Measurements from ENCODE around the gene SUPT7L. TPM values are rescaled to one million over a fixed set of nuclear protein-coding genes. Genes with fewer than 3 reads are reported as not detected.
"Not testable (repeated sequence)": the region's sequence is repeated elsewhere in the genome, so short reads cannot be mapped to it uniquely, and the experiment has no call there.

Gene SUPT7L
- total RNA-seq, 2 donors from 2014 or later, result 20.8 to 23.9 TPM

DNA sequence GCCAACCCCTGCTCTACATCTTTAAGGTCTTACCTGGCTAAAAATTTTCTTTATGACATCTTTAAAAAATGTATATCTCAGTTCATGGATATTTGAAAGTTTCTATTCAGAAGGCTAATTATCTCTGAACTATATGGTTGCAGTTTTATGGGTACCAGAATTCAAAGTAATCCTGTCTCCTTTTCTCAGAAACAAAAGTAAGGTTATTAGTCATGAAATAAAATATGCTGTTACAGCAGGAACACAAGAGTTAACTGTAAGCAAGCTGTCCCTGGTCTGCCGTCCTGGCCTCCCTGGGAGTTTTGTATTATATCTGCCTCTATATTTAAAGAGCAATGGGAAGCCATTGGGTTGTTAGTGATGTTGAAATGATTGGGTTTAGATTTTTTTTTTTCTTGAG lies 34.2 kb upstream of the SUPT7L start:
- Histone ChIP-seq H3K4me1 (no peaks in the 10 kb centered on the region), H3K36me3 (no peaks in the 10 kb centered on the region)
- no peak for DNase-seq

GRCh38 chr2:27690052-27690451 lies 26.6 kb upstream of the SUPT7L start:
- Histone ChIP-seq H3K27me3 (no peaks in the 10 kb centered on the region), H3K4me3 (no peak overlapping the region), H3K9ac (ENCODE audit: low read depth in 2 of 2, low read length in 2 of 2) (no peak overlapping the region), H3K9me3 (no peaks in the 10 kb centered on the region), H3K36me3 (peaks cover 13% of the 10 kb centered on the region), H3K4me1 (no peaks in the 10 kb centered on the region), H3K27ac (no peak overlapping the region)
- TF ChIP-seq CTCF (IDR thresholded peaks at IDR 0.05), result no peak
- intact Hi-C loops (cut with DNase I), result no loop called here
- no peak for DNase-seq

More for the DNA sequence above, 34.2 kb upstream of the SUPT7L start:
- TF ChIP-seq CTCF (IDR thresholded peaks at IDR 0.05), result no peak
- no peaks in the 10 kb centered on the region for H3K9me3 ChIP-seq
- H3K4me3 ChIP-seq, result no peak overlapping the region
- H3K27ac ChIP-seq, result no peak overlapping the region
- no peaks in the 10 kb centered on the region for H3K27me3 ChIP-seq
- H3K9ac ChIP-seq (ENCODE audit: low read depth in 2 of 2, low read length in 2 of 2), result no peak overlapping the region
- intact Hi-C loops (cut with DNase I), result no loop called here

- no peak for TF ChIP-seq CTCF (IDR thresholded peaks at IDR 0.05)
- H3K9me3 ChIP-seq, result no peaks in the 10 kb centered on the region
- peaks cover 14% of the 10 kb centered on the region for H3K36me3 ChIP-seq
- no peak overlapping the region for H3K4me3 ChIP-seq
- H3K4me1 ChIP-seq, result no peaks in the 10 kb centered on the region
- no peak overlapping the region for H3K27ac ChIP-seq
- DNase-seq, result no peak
- no peak overlapping the region for H3K9ac ChIP-seq (ENCODE audit: low read depth in 2 of 2, low read length in 2 of 2)
- no peaks in the 10 kb centered on the region for H3K27me3 ChIP-seq
- intact Hi-C loops (cut with DNase I), result no loop called here
Observed at GRCh38 chr2:27689424-27689823, 26.0 kb upstream of the SUPT7L start.

DNA sequence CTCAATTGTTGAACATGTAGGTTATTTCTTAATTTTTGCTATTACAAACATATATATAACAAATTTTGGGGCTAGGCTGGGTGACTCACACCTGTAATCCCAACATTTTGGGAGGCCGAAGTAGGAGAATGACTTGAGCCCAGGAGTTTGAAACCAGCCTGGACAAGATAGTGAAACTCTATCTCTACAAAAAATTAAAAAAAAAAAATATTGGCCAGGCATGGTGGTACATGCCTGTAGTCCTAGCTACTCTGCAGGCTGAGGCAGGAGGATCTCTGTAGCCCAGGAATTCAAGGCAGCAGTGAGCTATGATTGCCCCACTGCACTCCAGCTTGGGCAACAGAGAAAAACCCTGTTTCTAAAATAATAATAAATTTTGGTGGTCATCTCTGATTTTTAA lies 23.8 kb upstream of the SUPT7L start:
- no peak for TF ChIP-seq CTCF (IDR thresholded peaks at IDR 0.05)
- Histone ChIP-seq H3K36me3 (peaks cover 14% of the 10 kb centered on the region), H3K9ac (ENCODE audit: low read depth in 2 of 2, low read length in 2 of 2) (no peak overlapping the region), H3K4me1 (no peaks in the 10 kb centered on the region), H3K27ac (no peak overlapping the region), H3K4me3 (no peak overlapping the region), H3K9me3 (no peaks in the 10 kb centered on the region), H3K27me3 (no peaks in the 10 kb centered on the region)
- no peak for DNase-seq
- intact Hi-C loops (cut with DNase I), result no loop called here

DNA sequence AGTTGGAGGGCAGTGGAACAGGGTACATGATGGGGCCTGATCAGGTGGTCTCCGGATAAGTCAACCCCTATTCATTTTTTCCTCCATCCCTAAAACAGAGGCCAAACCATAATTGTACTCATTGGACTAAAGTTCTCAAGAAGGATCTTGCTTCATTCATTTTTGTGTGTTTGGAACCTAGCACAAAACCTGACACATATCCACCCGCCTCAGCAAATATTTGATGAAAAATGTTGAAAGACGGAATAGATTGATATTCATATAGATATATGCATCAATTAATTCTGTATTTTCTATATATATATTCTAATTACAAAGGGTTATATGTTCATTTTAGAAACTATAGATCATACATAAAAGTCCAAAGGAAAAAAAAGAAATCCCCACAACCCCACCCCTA lies 22.2 kb upstream of the SUPT7L start:
- Histone ChIP-seq H3K9ac (ENCODE audit: low read depth in 2 of 2, low read length in 2 of 2) (no peak overlapping the region), H3K4me1 (no peaks in the 10 kb centered on the region), H3K36me3 (peaks cover 14% of the 10 kb centered on the region), H3K27me3 (no peaks in the 10 kb centered on the region), H3K4me3 (no peak overlapping the region), H3K9me3 (no peaks in the 10 kb centered on the region), H3K27ac (no peak overlapping the region)
- intact Hi-C loops (cut with DNase I), result no loop called here
- DNase-seq, result no peak
- TF ChIP-seq CTCF (IDR thresholded peaks at IDR 0.05), result no peak

- H3K27me3 ChIP-seq; DNase-seq; H3K4me1 ChIP-seq; intact Hi-C loops (cut with DNase I); H3K4me3 ChIP-seq; H3K9ac ChIP-seq (ENCODE audit: low read depth in 2 of 2, low read length in 2 of 2); H3K27ac ChIP-seq; H3K9me3 ChIP-seq: not testable (repeated sequence)
- peaks cover 14% of the 10 kb centered on the region for H3K36me3 ChIP-seq
Observed at GRCh38 chr2:27685006-27685405, 21.6 kb upstream of the SUPT7L start.

Measured in colonic mucosa (tissue), 4 donors.